ENCODE data around the gene SH3PXD2B. TPM values are rescaled to one million over a fixed set of nuclear protein-coding genes. Genes with fewer than 3 reads are reported as not detected.

Gene SH3PXD2B
- total and polyA plus RNA-seq, 2 of the 13 experiments (the other 11 are each of a cell fraction or from before 2014, with no cell fraction given) = 3.4 to 4.6 TPM

- no peaks in the 10 kb centered on the region for H3K4me1 ChIP-seq (ENCODE audit: insufficient read depth, low read length)
- H2AFZ ChIP-seq (ENCODE audit: low read length) = no peak overlapping the region
- H3K9me3 ChIP-seq (ENCODE audit: low read length) = no peaks in the 10 kb centered on the region
- FAIRE-seq (no peak), DNase-seq (ENCODE audit: low spot score) (no peak), ATAC-seq (no peak)
- H3K36me3 ChIP-seq (replicated peaks in 1 of 2; ENCODE audit: control insufficient read depth in 1 of 2, insufficient read depth in 2 of 2, low read length in 2 of 2) = no peaks in the 10 kb centered on the region
- no peaks in the 10 kb centered on the region for H3K79me2 ChIP-seq (ENCODE audit: insufficient read depth, low read length)
- peaks cover 7 to 52% of the 10 kb centered on the region in 2 experiments; a peak in 4 of 5 replicates for H3K27me3 ChIP-seq (ENCODE audit: control insufficient read depth in 1 of 2, insufficient read depth in 2 of 2, low read length in 2 of 2)
- CTCF ChIA-PET (ENCODE audit: low intra/inter-chr PET ratio, low total read pairs) = no interaction called here
- no TSS peak for BruUV-seq (replicated peaks)
- intact Hi-C loops (cut with micrococcal nuclease; ENCODE audit: unreplicated experiment) (no loop called here), in situ Hi-C loops (cut with HindIII; ENCODE audit: extremely low pct_ligation_motif_present, low pct_unique_long_range_greater_than_20kb) (no loop called here)
- 13% methylated on average over 4 of the region's 8 CpGs for WGBS (ENCODE audit: low lambda C conversion rate)
- H3K27ac ChIP-seq (ENCODE audit: extremely low read length, insufficient read depth, low read length) = no peak overlapping the region
- POLR2A ChIA-PET = no interaction called here
- no peaks in the 10 kb centered on the region for H4K20me1 ChIP-seq (ENCODE audit: insufficient read depth, low read length)
- H3K4me3 ChIP-seq (replicated peaks in 1 of 3; ENCODE audit: insufficient read depth in 1 of 3, low read depth in 2 of 3, low read length in 3 of 3) = no peak overlapping the region
- H3K4me2 ChIP-seq (ENCODE audit: low read depth, low read length) = no peak overlapping the region
- no peak overlapping the region for H3K9ac ChIP-seq (ENCODE audit: insufficient read depth, low read depth, low read length)
- TF ChIP-seq TCF12 (IDR thresholded peaks at IDR 0.05) (no peak), TCF12 (CRISPR knock-in tag; IDR thresholded peaks at IDR 0.05) (no peak), ASH2L (IDR thresholded peaks at IDR 0.05; ENCODE audit: insufficient read length, low read depth, low read length) (no peak), REST (IDR thresholded peaks at IDR 0.05; ENCODE audit: borderline replicate concordance in 1 of 2, low read depth in 1 of 2, low read length in 2 of 2) (no peak), GZF1 (CRISPR knock-in tag; IDR thresholded peaks at IDR 0.05) (no peak), POGZ (CRISPR knock-in tag; IDR thresholded peaks at IDR 0.05) (no peak), NRL (CRISPR knock-in tag; IDR thresholded peaks at IDR 0.05; ENCODE audit: borderline replicate concordance) (no peak)
- TF ChIP-seq, protein P1, sequence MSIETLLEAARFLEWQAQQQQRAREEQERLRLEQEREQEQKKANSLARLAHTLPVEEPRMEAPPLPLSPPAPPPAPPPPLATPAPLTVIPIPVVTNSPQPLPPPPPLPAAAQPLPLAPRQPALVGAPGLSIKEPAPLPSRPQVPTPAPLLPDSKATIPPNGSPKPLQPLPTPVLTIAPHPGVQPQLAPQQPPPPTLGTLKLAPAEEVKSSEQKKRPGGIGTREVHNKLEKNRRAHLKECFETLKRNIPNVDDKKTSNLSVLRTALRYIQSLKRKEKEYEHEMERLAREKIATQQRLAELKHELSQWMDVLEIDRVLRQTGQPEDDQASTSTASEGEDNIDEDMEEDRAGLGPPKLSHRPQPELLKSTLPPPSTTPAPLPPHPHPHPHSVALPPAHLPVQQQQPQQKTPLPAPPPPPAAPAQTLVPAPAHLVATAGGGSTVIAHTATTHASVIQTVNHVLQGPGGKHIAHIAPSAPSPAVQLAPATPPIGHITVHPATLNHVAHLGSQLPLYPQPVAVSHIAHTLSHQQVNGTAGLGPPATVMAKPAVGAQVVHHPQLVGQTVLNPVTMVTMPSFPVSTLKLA (IDR thresholded peaks at IDR 0.05) = no peak
- TF ChIP-seq, protein P2, sequence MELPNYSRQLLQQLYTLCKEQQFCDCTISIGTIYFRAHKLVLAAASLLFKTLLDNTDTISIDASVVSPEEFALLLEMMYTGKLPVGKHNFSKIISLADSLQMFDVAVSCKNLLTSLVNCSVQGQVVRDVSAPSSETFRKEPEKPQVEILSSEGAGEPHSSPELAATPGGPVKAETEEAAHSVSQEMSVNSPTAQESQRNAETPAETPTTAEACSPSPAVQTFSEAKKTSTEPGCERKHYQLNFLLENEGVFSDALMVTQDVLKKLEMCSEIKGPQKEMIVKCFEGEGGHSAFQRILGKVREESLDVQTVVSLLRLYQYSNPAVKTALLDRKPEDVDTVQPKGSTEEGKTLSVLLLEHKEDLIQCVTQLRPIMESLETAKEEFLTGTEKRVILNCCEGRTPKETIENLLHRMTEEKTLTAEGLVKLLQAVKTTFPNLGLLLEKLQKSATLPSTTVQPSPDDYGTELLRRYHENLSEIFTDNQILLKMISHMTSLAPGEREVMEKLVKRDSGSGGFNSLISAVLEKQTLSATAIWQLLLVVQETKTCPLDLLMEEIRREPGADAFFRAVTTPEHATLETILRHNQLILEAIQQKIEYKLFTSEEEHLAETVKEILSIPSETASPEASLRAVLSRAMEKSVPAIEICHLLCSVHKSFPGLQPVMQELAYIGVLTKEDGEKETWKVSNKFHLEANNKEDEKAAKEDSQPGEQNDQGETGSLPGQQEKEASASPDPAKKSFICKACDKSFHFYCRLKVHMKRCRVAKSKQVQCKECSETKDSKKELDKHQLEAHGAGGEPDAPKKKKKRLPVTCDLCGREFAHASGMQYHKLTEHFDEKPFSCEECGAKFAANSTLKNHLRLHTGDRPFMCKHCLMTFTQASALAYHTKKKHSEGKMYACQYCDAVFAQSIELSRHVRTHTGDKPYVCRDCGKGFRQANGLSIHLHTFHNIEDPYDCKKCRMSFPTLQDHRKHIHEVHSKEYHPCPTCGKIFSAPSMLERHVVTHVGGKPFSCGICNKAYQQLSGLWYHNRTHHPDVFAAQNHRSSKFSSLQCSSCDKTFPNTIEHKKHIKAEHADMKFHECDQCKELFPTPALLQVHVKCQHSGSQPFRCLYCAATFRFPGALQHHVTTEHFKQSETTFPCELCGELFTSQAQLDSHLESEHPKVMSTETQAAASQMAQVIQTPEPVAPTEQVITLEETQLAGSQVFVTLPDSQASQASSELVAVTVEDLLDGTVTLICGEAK (IDR thresholded peaks at IDR 0.05) = no peak
- TF ChIP-seq, protein P2 (CRISPR knock-in tag; IDR thresholded peaks at IDR 0.05) = no peak
These were observed 37.2 kb upstream of the SH3PXD2B start for GRCh38 chr5:172491481-172491880.
